A673 (cell line): ENCODE results near the gene PIK3CG. TPM values are rescaled to one million over a fixed set of nuclear protein-coding genes. Genes with fewer than 3 reads are reported as not detected.
"Not testable (repeated sequence)": the region's sequence is repeated elsewhere in the genome, so short reads cannot be mapped to it uniquely, and the experiment has no call there.

Source experiments
- BruUV-seq: library from RNA; stranded (reverse); fragments of 400-500 nt; replicated peaks from 2 replicates; lab custom pipeline; 2021; lab: Mats Ljungman, UMichigan
- CTCF ChIA-PET: fragments of 300-600 bp; sonication (Branson Sonifier 250); formaldehyde crosslinking; loops from one replicate; lab custom pipeline; 2022; ENCODE audit warnings: antibody characterized with exemption; lab: Charles Lee
- POLR2A ChIA-PET: fragments of 300-600 bp; sonication (Branson Sonifier 250); formaldehyde crosslinking; loops from one replicate; lab custom pipeline; 2022; ENCODE audit warnings: antibody characterized with exemption; ENCODE audit not compliant: low non-redundant PET; lab: Charles Lee
- DNase-seq: peaks from one replicate; pipeline ENCODE4 v3.0.0-alpha.2; 2015; ENCODE audit warnings: low spot score
- H3K27ac ChIP-seq: fragments of 200-600 bp; sonication (generic); 2 replicates; pipeline ENCODE4 v1.5.1; 2016; ENCODE audit warnings: mixed run types, low read depth, mild to moderate bottlenecking, mixed read lengths, antibody characterized with exemption, low read length; ENCODE audit not compliant: poor library complexity, severe bottlenecking
- H3K27me3 ChIP-seq: fragments of 200-600 bp; sonication (generic); replicated peaks from 2 replicates; pipeline ENCODE4 v1.6.1; 2017; ENCODE audit warnings: mixed run types, low read depth, mild to moderate bottlenecking, mixed read lengths, antibody characterized with exemption, low read length; ENCODE audit not compliant: insufficient read depth, poor library complexity
- H3K36me3 ChIP-seq: fragments of 200-600 bp; sonication (generic); 2 replicates; pipeline ENCODE4 v1.6.1; 2016; ENCODE audit warnings: mixed run types, mild to moderate bottlenecking, mixed read lengths, antibody characterized with exemption, low read length; ENCODE audit not compliant: insufficient read depth, poor library complexity, severe bottlenecking
- H3K4me1 ChIP-seq: fragments of 200-600 bp; sonication (generic); 2 replicates; pipeline ENCODE4 v1.6.1; 2017; ENCODE audit warnings: mixed run types, mild to moderate bottlenecking, mixed read lengths, antibody characterized with exemption, low read length; ENCODE audit not compliant: insufficient read depth, poor library complexity, severe bottlenecking
- H3K4me3 ChIP-seq: fragments of 200-600 bp; sonication (generic); 2 replicates; pipeline ENCODE4 v1.5.1; 2016; ENCODE audit warnings: low read depth, mixed run types, mild to moderate bottlenecking, mixed read lengths, low read length; ENCODE audit not compliant: poor library complexity, severe bottlenecking
- H3K9me3 ChIP-seq: fragments of 200-600 bp; sonication (generic); 2 replicates; pipeline ENCODE4 v1.6.1; 2016; ENCODE audit warnings: mixed run types, low read depth, mild to moderate bottlenecking, mixed read lengths, antibody characterized with exemption, low read length; ENCODE audit not compliant: poor library complexity, severe bottlenecking
- EZH2 ChIP-seq: fragments of 200-600 bp; sonication (generic); IDR thresholded peaks from 2 replicates; pipeline ENCODE4 v1.6.1; 2017; ENCODE audit warnings: borderline replicate concordance, low read depth, mild to moderate bottlenecking, mixed read lengths, antibody characterized with exemption, low read length; ENCODE audit not compliant: poor library complexity, severe bottlenecking
- intact Hi-C: fragments of 100-400 bp; cut with micrococcal nuclease; formaldehyde crosslinking; loops from one replicate; pipeline ENCODE4 v1.10.0; 2022; ENCODE audit not compliant: unreplicated experiment
- total RNA-seq: library from RNA; stranded (reverse); gene quantifications from 2 replicates; pipeline ENCODE4 v1.2.3, GENCODE V29; 2021
- TF ChIP-seq, protein P1 (sequence below): fragments of 300-800, 200-600 bp; sonication (generic); conservative IDR thresholded peaks from 2 replicates; pipeline ENCODE4 v1.5.1; 2017; ENCODE audit warnings: low read depth, mild to moderate bottlenecking, antibody characterized with exemption, low read length, moderate library complexity, mixed read lengths

PIK3CG gene
- total RNA-seq, 1 experiment from 2014 or later, result 13.4 TPM

DNA sequence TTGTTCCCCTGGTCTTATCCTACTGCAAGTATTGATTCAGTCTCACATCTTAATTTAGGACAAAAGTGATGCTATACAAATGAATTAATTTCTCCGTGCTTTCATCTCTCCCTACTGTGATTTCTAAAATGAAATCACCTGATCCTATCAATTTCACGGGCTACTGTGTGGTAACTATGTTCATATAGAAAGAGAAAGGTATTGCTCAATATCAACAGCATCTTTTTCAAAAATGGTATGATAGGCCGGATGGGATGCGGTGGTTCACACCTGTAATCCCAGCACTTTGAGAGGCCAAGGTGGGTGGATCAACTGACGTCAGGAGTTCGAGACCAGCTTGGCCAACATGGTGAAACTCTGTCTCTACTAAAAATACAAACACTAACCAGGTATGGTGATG lies 71.2 kb downstream of the PIK3CG start:
- intact Hi-C loops, result no loop called here
- Histone ChIP-seq H3K4me3 (no peak overlapping the region), H3K9me3 (no peaks in the 10 kb centered on the region), H3K27ac (no peak overlapping the region), H3K27me3 (no peaks in the 10 kb centered on the region), H3K4me1 (no peaks in the 10 kb centered on the region), H3K36me3 (no peaks in the 10 kb centered on the region)
- CTCF ChIA-PET, result no interaction called here
- POLR2A ChIA-PET, result no interaction called here
- TF ChIP-seq, protein P1, sequence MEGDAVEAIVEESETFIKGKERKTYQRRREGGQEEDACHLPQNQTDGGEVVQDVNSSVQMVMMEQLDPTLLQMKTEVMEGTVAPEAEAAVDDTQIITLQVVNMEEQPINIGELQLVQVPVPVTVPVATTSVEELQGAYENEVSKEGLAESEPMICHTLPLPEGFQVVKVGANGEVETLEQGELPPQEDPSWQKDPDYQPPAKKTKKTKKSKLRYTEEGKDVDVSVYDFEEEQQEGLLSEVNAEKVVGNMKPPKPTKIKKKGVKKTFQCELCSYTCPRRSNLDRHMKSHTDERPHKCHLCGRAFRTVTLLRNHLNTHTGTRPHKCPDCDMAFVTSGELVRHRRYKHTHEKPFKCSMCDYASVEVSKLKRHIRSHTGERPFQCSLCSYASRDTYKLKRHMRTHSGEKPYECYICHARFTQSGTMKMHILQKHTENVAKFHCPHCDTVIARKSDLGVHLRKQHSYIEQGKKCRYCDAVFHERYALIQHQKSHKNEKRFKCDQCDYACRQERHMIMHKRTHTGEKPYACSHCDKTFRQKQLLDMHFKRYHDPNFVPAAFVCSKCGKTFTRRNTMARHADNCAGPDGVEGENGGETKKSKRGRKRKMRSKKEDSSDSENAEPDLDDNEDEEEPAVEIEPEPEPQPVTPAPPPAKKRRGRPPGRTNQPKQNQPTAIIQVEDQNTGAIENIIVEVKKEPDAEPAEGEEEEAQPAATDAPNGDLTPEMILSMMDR, result no peak
- no peak for TF ChIP-seq EZH2
- no peak for DNase-seq
- BruUV-seq, result no TSS peak

DNA sequence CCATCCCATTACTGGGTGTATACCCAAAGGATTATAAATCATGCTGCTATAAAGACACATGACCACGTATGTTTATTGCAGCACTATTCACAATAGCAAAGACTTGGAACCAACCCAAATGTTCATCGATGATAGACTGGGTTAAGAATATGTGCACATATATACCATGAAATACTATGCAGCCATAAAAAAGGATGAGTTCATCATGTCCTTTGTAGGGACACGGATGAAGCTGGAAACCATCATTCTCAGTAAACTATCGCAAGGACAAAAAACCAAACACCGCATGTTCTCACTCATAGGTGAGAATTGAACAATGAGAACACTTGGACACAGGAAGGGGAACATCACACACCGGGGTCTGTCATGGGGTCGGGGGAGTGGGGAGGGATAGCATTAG lies 73.0 kb downstream of the PIK3CG start:
- H3K4me1 ChIP-seq, H3K4me3 ChIP-seq, H3K36me3 ChIP-seq, CTCF ChIA-PET, DNase-seq, H3K9me3 ChIP-seq, H3K27me3 ChIP-seq, BruUV-seq, intact Hi-C loops, POLR2A ChIA-PET, H3K27ac ChIP-seq: not testable (repeated sequence)

DNA sequence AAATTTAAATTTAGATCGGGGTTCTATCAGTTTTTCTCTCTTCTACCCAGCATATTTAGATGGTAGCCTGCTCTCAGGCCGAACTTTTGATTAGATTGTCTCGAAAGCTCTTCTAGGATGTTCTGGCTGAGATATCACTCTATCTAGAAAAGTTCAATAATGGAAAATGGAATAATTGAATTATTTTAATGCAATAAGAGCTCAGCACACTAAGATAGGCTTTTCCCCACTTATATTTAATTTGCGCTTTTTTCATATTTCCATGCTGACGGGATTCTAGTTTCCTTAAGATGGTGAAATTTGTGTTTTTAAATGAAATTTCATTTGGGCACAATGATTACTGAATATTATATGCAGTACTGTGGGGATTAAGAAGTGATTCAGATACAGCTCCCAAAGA lies 73.7 kb downstream of the PIK3CG start:
- POLR2A ChIA-PET, result no interaction called here
- H3K4me3 ChIP-seq, result no peak overlapping the region
- BruUV-seq, result no TSS peak
- no peaks in the 10 kb centered on the region for H3K36me3 ChIP-seq
- no peaks in the 10 kb centered on the region for H3K27me3 ChIP-seq
- CTCF ChIA-PET, result no interaction called here
- no peak for DNase-seq
- no peak for TF ChIP-seq EZH2
- TF ChIP-seq, protein P1, result no peak
- no peaks in the 10 kb centered on the region for H3K4me1 ChIP-seq
- intact Hi-C loops, result no loop called here
- no peak overlapping the region for H3K27ac ChIP-seq
- H3K9me3 ChIP-seq, result no peaks in the 10 kb centered on the region

DNA sequence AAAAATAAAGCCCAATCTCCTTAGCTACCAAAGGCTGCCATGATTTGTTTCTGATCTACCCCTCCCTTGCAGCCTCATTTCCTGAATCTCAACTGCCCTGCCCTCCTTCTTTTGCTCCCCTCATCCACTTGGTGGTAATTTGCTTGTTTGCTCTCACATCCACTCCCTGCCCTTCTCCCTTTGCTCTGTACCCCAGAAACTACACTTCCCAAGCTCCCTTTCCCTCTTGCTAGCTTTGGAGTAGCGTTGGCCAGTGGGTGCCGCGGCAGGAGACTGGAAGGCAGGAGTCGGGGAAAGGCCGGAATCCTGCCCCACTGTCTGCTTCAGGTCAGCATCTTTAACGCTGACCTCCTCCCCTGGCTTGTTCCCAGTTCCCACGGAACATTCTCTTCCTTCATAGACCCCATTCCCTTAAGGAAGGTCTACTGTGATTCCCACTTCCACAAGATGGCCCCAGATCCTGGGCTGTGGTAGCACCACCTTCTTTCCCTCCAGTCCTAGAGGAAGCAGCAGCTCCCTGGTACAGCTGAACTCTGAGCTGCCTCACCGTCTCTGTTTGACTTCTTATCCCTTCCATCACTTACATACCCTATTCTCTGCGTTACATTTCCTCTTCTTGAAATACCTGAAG lies 79.1 kb downstream of the PIK3CG start:
- ChIA-PET POLR2A (no interaction called here), CTCF (interaction anchor here (0.6 kb wide), 1 partner anchor 401 kb away, joined by 13 read pairs; no protein-coding TSS in a partner anchor)
- no peak overlapping the region for H3K27ac ChIP-seq
- peaks cover 6% of the 10 kb centered on the region for H3K27me3 ChIP-seq
- intact Hi-C loops, result loop anchor here (10.0 kb wide), 3 partner anchors 141 to 931 kb away; no protein-coding TSS in a partner anchor
- DNase-seq, result no peak
- TF ChIP-seq EZH2, result no peak
- TF ChIP-seq, protein P1, result no peak
- H3K9me3 ChIP-seq, result no peaks in the 10 kb centered on the region
- H3K4me1 ChIP-seq, result no peaks in the 10 kb centered on the region
- no peaks in the 10 kb centered on the region for H3K36me3 ChIP-seq
- BruUV-seq, result no TSS peak
- H3K4me3 ChIP-seq, result no peak overlapping the region
